Right lobe of liver (tissue), 6 donors: Measurements from ENCODE around the gene SEMA3C. TPM values are rescaled to one million over a fixed set of nuclear protein-coding genes. Genes with fewer than 3 reads are reported as not detected.

ENCODE experiments used
- ATAC-seq, 4 donors: fragments of 200-7000 bp; cut with Tn5 transposase; one replicate each; pipeline ENCODE4 v1.9.1; 2020; ENCODE audit warnings: mild to moderate bottlenecking in 4 of 4, moderate library complexity in 4 of 4
- DNase-seq, 3 donors: peaks; one replicate each; pipeline ENCODE4 v3.0.0-alpha.2; 2020
- H3K27ac ChIP-seq, 3 donors: fragments of 200-600 bp; one replicate each; pipeline ENCODE4 v1.8.0; 2022
- H3K27me3 ChIP-seq, 2 donors: fragments of 200-600 bp; one replicate each; pipeline ENCODE4 v1.8.0; 2022
- H3K36me3 ChIP-seq, 4 donors: fragments of 200-600 bp; sonication (generic) in 1 of 4; one replicate each; pipeline versions ENCODE4 v1.5.1 to v1.8.0; 2017 to 2022; ENCODE audit warnings: control low read depth in 1 of 4
- H3K4me1 ChIP-seq, 4 donors: fragments of 200-600 bp; sonication (generic) in 1 of 4; one replicate each; pipeline versions ENCODE4 v1.5.1 to v1.8.0; 2017 to 2022; ENCODE audit warnings: control low read depth in 1 of 4
- H3K4me3 ChIP-seq, 3 donors: fragments of 200-600 bp; one replicate each; pipeline ENCODE4 v1.8.0; 2022
- H3K9me3 ChIP-seq, 4 donors: fragments of 200-600 bp; sonication (generic) in 1 of 4; one replicate each; pipeline versions ENCODE4 v1.5.1 to v1.8.0; 2017 to 2022; ENCODE audit warnings: control low read depth in 1 of 4
- POLR2A ChIP-seq: fragments of 450-650 bp; IDR thresholded peaks from one replicate; pipeline ENCODE4 v1.6.1; 2017; ENCODE audit warnings: antibody characterized with exemption, mild to moderate bottlenecking
- WGBS: methylation state at CpG from one replicate; pipeline ENCODE4 v1.1.6; 2018; ENCODE audit warnings: low coverage, low lambda C conversion rate; ENCODE audit not compliant: insufficient coverage; ENCODE audit errors: missing lambda C conversion rate; 5-methylcytosine and 5-hydroxymethylcytosine counted together
- intact Hi-C, 2 donors: fragments of 100-400 bp; cut with DNase I; formaldehyde crosslinking; loops; one replicate each; pipeline versions ENCODE4 v1.11.2 to v1.14.1; 2022
- total RNA-seq, 6 experiments: library from RNA; depleted of rRNA in 2 of 6; stranded (reverse); fragments of >200 nt in 2 of 6; fragmentation: NEBNext Ultra II Directional in 3 of 6; extraction: Animal tissue kit (Norgen Biotek cat#: 25700) in 3 of 6; gene quantifications; one replicate each; pipeline versions ENCODE4 v1.1.0 to v1.2.4, GENCODE V29; 2016 to 2023
- TF ChIP-seq, protein P1 (sequence below), 4 donors: fragments of 200-600 bp in 3 of 4; fragments of 450-650 bp in 1 of 4; IDR thresholded peaks; one replicate each; pipeline versions ENCODE4 v1.5.1 to v1.8.0; 2016 to 2022; ENCODE audit warnings: antibody characterized with exemption in 4 of 4, mild to moderate bottlenecking in 2 of 4
- donor health status: DM: no; HTN: yes; CAD: no.
- donor health status: DM: no; HTN: no; CAD: no.
- donor health status: DM: no; HTN: no; CAD: no.
- donor health status: DM: no; HTN: yes; CAD: no.
- donor health status: DM: no; HTN: yes; CAD: no.

The SEMA3C gene
- total RNA-seq, 6 experiments from 2014 or later, result 0.23 to 1.3 (median 0.53) TPM

DNA sequence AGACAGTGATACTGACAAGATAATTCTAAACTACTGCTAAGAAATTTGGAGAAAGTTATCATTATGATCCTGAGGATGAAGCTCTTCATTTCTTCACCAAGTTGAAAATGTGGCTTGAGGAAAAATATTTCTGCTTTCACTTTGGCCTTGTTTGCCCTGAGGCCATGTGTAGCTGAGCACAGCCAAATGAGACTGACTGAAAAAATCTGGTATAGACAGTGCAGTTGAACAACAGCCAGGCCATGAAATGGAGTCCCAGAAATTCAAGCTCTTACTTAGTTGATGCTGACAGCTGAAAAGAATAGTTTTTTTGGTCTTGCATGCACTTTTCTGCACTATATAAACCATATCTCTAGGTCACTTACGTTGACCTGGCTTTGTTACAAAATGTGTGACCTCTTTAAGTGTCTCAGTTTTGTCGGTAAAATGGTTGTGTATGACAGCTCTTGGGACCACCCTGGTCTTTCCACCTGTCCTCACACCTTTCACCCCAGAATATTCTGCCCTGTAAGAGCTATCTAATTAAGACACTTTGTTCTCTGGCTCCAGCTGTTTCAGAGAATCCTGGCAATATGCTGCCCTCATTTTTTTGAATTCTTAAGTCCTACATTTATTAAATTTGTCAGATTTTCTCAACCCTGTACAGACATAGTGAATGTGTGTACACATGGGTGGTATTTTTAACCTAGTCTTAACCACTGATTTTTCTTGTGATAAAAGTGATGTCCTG is 189.1 kb downstream of the SEMA3C start:
- Histone ChIP-seq H3K36me3 (no peaks in the 10 kb centered on the region), H3K4me3 (no peak overlapping the region), H3K27me3 (no peaks in the 10 kb centered on the region), H3K9me3 (no peaks in the 10 kb centered on the region), H3K4me1 (no peaks in the 10 kb centered on the region), H3K27ac (no peak overlapping the region)
- 32% methylated on average over 2 of the region's 2 CpGs for WGBS
- ATAC-seq, result no peak
- intact Hi-C loops, result no loop called here
- no peak for TF ChIP-seq POLR2A
- TF ChIP-seq, protein P1, sequence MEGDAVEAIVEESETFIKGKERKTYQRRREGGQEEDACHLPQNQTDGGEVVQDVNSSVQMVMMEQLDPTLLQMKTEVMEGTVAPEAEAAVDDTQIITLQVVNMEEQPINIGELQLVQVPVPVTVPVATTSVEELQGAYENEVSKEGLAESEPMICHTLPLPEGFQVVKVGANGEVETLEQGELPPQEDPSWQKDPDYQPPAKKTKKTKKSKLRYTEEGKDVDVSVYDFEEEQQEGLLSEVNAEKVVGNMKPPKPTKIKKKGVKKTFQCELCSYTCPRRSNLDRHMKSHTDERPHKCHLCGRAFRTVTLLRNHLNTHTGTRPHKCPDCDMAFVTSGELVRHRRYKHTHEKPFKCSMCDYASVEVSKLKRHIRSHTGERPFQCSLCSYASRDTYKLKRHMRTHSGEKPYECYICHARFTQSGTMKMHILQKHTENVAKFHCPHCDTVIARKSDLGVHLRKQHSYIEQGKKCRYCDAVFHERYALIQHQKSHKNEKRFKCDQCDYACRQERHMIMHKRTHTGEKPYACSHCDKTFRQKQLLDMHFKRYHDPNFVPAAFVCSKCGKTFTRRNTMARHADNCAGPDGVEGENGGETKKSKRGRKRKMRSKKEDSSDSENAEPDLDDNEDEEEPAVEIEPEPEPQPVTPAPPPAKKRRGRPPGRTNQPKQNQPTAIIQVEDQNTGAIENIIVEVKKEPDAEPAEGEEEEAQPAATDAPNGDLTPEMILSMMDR (IDR thresholded peaks at IDR 0.05), result no peak
- DNase-seq, result no peak

DNA sequence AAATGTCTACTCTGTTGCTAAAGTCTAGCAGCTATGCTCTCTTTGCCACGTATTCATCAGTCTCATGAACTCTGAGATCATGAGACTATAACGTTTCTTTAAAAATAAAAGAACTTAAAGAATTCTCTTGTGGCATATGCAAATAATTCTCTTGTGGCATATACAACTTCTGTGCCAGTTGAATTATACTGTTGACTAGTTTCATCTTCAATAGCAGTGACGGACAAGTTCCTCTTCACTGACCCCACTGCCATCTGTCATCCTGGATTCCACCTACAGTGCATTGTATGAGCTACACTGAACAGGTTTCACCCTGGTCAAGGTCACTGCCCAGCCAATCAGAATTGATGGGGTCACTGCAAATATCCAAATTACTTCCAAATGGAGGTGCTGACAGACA is 192.2 kb downstream of the SEMA3C start:
- Histone ChIP-seq H3K4me1 (no peaks in the 10 kb centered on the region), H3K9me3 (no peaks in the 10 kb centered on the region), H3K36me3 (no peaks in the 10 kb centered on the region), H3K27me3 (no peaks in the 10 kb centered on the region), H3K4me3 (no peak overlapping the region), H3K27ac (no peak overlapping the region)
- intact Hi-C loops, result no loop called here
- ATAC-seq, result no peak
- no peak for DNase-seq
- WGBS, result 40% methylated on average over 3 of the region's 3 CpGs
- no peak for TF ChIP-seq POLR2A
- TF ChIP-seq, protein P1 (IDR thresholded peaks at IDR 0.05), result no peak

DNA sequence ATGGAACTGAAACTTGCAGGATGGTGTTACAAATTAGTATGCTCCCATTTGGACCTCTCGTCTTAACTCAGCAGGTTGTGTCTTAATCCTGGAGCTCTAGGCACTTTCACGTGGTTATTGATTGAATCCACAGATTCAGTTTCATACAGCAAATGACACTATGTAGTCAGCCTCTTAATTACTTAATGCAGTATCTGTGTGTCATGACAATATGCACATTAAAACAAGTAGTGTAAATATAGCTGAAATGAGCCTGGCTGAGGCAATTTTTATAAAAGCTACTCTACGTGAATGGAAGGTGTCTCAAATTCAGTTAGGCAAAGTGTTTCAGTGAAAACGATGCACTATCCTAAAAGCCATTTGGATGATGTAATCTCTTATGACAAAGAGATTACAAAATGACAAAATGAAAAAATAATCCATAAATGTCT is 193.7 kb downstream of the SEMA3C start:
- WGBS, result 52% methylated on average over 4 of the region's 4 CpGs
- no peaks in the 10 kb centered on the region for H3K9me3 ChIP-seq
- intact Hi-C loops, result no loop called here
- H3K4me1 ChIP-seq, result no peaks in the 10 kb centered on the region
- H3K27me3 ChIP-seq, result no peaks in the 10 kb centered on the region
- DNase-seq (no peak), ATAC-seq (no peak)
- H3K27ac ChIP-seq, result no peak overlapping the region
- TF ChIP-seq, protein P1 (IDR thresholded peaks at IDR 0.05), result no peak
- TF ChIP-seq POLR2A, result no peak
- H3K36me3 ChIP-seq, result no peaks in the 10 kb centered on the region
- no peak overlapping the region for H3K4me3 ChIP-seq

DNA sequence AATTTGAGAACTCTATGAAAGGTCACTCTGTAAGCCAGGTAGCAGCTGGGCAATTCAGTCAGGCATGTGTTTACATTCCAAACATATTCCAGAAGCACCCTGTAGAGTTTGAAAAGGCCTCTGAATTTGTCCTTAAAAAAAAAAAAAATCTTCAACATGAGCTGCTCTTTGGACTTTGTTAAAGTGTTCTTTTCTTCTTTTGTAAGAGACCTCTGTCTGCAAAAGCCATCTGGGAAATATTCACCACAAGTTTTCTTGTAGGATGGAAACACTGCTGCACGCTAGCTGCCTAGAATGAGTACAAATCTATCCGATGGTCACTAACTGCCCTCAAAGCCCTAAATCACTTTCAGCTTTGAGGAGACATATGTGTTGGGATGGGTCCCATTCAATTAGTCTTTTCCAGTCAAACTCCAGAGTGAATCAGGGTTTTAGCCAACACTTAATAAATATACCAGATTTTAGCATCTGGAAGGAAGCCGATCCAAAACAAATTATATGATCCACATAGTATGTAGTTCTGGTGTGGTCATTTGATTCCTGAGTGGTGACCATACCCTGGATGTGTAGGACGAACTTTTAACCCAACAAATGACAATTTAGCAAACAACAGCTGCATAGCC is 194.5 kb downstream of the SEMA3C start:
- H3K9me3 ChIP-seq, result no peaks in the 10 kb centered on the region
- no peak overlapping the region for H3K27ac ChIP-seq
- no peak for DNase-seq
- no peaks in the 10 kb centered on the region for H3K4me1 ChIP-seq
- no peak for ATAC-seq
- TF ChIP-seq POLR2A, result no peak
- TF ChIP-seq, protein P1 (IDR thresholded peaks at IDR 0.05), result no peak
- H3K27me3 ChIP-seq, result no peaks in the 10 kb centered on the region
- intact Hi-C loops, result no loop called here
- H3K36me3 ChIP-seq, result no peaks in the 10 kb centered on the region
- 63% methylated on average over 4 of the region's 4 CpGs for WGBS
- H3K4me3 ChIP-seq, result no peak overlapping the region
